ENCODE results near the gene TTC19.

DNA sequence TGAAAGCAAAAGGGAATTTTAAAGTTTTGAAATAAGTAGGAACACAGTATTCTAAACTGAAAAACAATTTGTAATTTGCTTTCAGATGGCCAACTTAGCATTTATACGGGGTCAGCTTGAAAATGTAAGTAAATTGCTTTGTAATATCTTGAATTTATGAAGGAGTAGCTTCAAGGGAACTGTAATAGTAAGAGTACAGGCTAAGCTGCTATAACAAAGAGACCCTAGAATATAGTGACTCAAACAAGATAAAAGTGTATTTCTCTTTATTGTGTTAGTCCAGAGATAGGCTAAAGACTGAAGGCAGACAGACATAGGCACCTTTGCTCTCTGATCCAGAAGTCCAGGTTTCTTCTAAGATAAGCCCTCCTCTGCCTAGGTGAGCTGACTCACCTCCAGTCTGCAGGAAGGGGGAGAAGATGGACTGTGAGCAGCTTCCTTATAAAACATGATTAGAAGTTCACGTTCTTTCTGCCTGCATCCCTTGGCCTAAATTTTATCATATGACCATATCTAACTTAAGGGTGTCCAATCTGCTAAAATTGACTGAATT, 3.2 kb downstream of the TTC19 start:
- no peak for TF ChIP-seq CTCF (IDR thresholded peaks at IDR 0.05)
- TF ChIP-seq POLR2A (IDR thresholded peaks at IDR 0.05), result no peak
- TF ChIP-seq POLR2AphosphoS5 (IDR thresholded peaks at IDR 0.05), result no peak
